ENCODE data around the gene CNTN5. TPM values are rescaled to one million over a fixed set of nuclear protein-coding genes. Genes with fewer than 3 reads are reported as not detected.

The CNTN5 gene
- polyA plus RNA-seq, 1 donor from 2014 or later: 1.1 TPM

- Histone ChIP-seq H3K27ac (ENCODE audit: low read length) (no peak overlapping the region), H3K79me2 (replicated peaks; ENCODE audit: insufficient read depth, low read length) (no peaks in the 10 kb centered on the region), H4K20me1 (ENCODE audit: insufficient read depth) (no peaks in the 10 kb centered on the region), H2AFZ (ENCODE audit: low read depth, low read length) (no peak overlapping the region), H3K27me3 (ENCODE audit: insufficient read depth, low read depth, low read length) (no peaks in the 10 kb centered on the region), H3K9me2 (ENCODE audit: insufficient read depth, low read length) (no peaks in the 10 kb centered on the region), H3K4me3 (ENCODE audit: low read length) (no peak overlapping the region), H3F3A (ENCODE audit: insufficient read depth, low read length, poor library complexity, severe bottlenecking) (no peaks in the 10 kb centered on the region), H3K36me3 (ENCODE audit: insufficient read depth, low read length) (no peaks in the 10 kb centered on the region), H3K4me2 (ENCODE audit: low read length) (no peak overlapping the region), H3K9me3 (ENCODE audit: low read length) (no peaks in the 10 kb centered on the region), H3K9ac (ENCODE audit: low read length) (no peak overlapping the region)
- no peak for TF ChIP-seq TAF1 (IDR thresholded peaks at IDR 0.05; ENCODE audit: low read depth)
Observed at GRCh38 chr11:99687320-99687719, 666.6 kb downstream of the CNTN5 start.

GRCh38 chr11:99693941-99694492 is 673.3 kb downstream of the CNTN5 start:
- no peak for TF ChIP-seq MXI1 (conservative IDR thresholded peaks at IDR 0.05; ENCODE audit: poor library complexity, severe bottlenecking)
- no peak for TF ChIP-seq RAD21 (conservative IDR thresholded peaks at IDR 0.05)
- no peak for TF ChIP-seq EP300 (conservative IDR thresholded peaks at IDR 0.05; ENCODE audit: poor library complexity, severe bottlenecking)
- no peak for TF ChIP-seq EZH2 (IDR thresholded peaks at IDR 0.05; ENCODE audit: borderline replicate concordance, insufficient read depth, low read length, poor library complexity, severe bottlenecking)
- no peak for TF ChIP-seq TAF1 (IDR thresholded peaks at IDR 0.05; ENCODE audit: low read depth)
- TF ChIP-seq, protein P1, sequence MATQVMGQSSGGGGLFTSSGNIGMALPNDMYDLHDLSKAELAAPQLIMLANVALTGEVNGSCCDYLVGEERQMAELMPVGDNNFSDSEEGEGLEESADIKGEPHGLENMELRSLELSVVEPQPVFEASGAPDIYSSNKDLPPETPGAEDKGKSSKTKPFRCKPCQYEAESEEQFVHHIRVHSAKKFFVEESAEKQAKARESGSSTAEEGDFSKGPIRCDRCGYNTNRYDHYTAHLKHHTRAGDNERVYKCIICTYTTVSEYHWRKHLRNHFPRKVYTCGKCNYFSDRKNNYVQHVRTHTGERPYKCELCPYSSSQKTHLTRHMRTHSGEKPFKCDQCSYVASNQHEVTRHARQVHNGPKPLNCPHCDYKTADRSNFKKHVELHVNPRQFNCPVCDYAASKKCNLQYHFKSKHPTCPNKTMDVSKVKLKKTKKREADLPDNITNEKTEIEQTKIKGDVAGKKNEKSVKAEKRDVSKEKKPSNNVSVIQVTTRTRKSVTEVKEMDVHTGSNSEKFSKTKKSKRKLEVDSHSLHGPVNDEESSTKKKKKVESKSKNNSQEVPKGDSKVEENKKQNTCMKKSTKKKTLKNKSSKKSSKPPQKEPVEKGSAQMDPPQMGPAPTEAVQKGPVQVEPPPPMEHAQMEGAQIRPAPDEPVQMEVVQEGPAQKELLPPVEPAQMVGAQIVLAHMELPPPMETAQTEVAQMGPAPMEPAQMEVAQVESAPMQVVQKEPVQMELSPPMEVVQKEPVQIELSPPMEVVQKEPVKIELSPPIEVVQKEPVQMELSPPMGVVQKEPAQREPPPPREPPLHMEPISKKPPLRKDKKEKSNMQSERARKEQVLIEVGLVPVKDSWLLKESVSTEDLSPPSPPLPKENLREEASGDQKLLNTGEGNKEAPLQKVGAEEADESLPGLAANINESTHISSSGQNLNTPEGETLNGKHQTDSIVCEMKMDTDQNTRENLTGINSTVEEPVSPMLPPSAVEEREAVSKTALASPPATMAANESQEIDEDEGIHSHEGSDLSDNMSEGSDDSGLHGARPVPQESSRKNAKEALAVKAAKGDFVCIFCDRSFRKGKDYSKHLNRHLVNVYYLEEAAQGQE (IDR thresholded peaks at IDR 0.05; ENCODE audit: borderline replicate concordance): no peak
- TF ChIP-seq CTCF (IDR thresholded peaks at IDR 0.05; ENCODE audit: poor library complexity, severe bottlenecking): no peak
- Histone ChIP-seq H3K27me3 (ENCODE audit: insufficient read depth, low read depth, low read length) (no peaks in the 10 kb centered on the region), H4K20me1 (ENCODE audit: insufficient read depth) (no peaks in the 10 kb centered on the region), H3K27ac (ENCODE audit: low read length) (no peak overlapping the region), H3K79me2 (replicated peaks; ENCODE audit: insufficient read depth, low read length) (no peaks in the 10 kb centered on the region), H3K4me2 (ENCODE audit: low read length) (no peak overlapping the region), H3K9me3 (ENCODE audit: low read length) (no peaks in the 10 kb centered on the region), H3K9ac (ENCODE audit: low read length) (no peak overlapping the region), H3F3A (ENCODE audit: insufficient read depth, low read length, poor library complexity, severe bottlenecking) (no peaks in the 10 kb centered on the region), H3K36me3 (ENCODE audit: insufficient read depth, low read length) (no peaks in the 10 kb centered on the region), H3K9me2 (ENCODE audit: insufficient read depth, low read length) (no peaks in the 10 kb centered on the region), H2AFZ (ENCODE audit: low read depth, low read length) (no peak overlapping the region), H3K4me3 (ENCODE audit: low read length) (no peak overlapping the region)

- Histone ChIP-seq H3K9me2 (ENCODE audit: insufficient read depth, low read length) (no peaks in the 10 kb centered on the region), H3K4me3 (ENCODE audit: low read length) (no peak overlapping the region), H3K79me2 (replicated peaks; ENCODE audit: insufficient read depth, low read length) (no peaks in the 10 kb centered on the region), H3K9ac (ENCODE audit: low read length) (no peak overlapping the region), H3K27me3 (ENCODE audit: insufficient read depth, low read depth, low read length) (no peaks in the 10 kb centered on the region), H3K9me3 (ENCODE audit: low read length) (no peaks in the 10 kb centered on the region), H4K20me1 (ENCODE audit: insufficient read depth) (no peaks in the 10 kb centered on the region), H3F3A (ENCODE audit: insufficient read depth, low read length, poor library complexity, severe bottlenecking) (no peaks in the 10 kb centered on the region), H3K27ac (ENCODE audit: low read length) (no peak overlapping the region), H3K36me3 (ENCODE audit: insufficient read depth, low read length) (no peaks in the 10 kb centered on the region), H3K4me2 (ENCODE audit: low read length) (no peak overlapping the region), H2AFZ (ENCODE audit: low read depth, low read length) (no peak overlapping the region)
- no peak for TF ChIP-seq SMC3 (conservative IDR thresholded peaks at IDR 0.05; ENCODE audit: poor library complexity)
- no peak for TF ChIP-seq EP300 (conservative IDR thresholded peaks at IDR 0.05; ENCODE audit: poor library complexity, severe bottlenecking)
- no peak for TF ChIP-seq TAF1 (IDR thresholded peaks at IDR 0.05; ENCODE audit: low read depth)
- TF ChIP-seq, protein P1 (IDR thresholded peaks at IDR 0.05; ENCODE audit: borderline replicate concordance): no peak
- no peak for TF ChIP-seq RAD21 (conservative IDR thresholded peaks at IDR 0.05)
- TF ChIP-seq CTCF (IDR thresholded peaks at IDR 0.05; ENCODE audit: poor library complexity, severe bottlenecking): no peak
- TF ChIP-seq POLR2AphosphoS5 (IDR thresholded peaks at IDR 0.05): no peak
- TF ChIP-seq EZH2 (IDR thresholded peaks at IDR 0.05; ENCODE audit: borderline replicate concordance, insufficient read depth, low read length, poor library complexity, severe bottlenecking): no peak
- TF ChIP-seq MXI1 (conservative IDR thresholded peaks at IDR 0.05; ENCODE audit: poor library complexity, severe bottlenecking): no peak
Observed at GRCh38 chr11:99695106-99695505, 674.4 kb downstream of the CNTN5 start.
